ENCODE measurements around the gene CDC20. TPM values are rescaled to one million over a fixed set of nuclear protein-coding genes. Genes with fewer than 3 reads are reported as not detected.
A peak's percentile ranks its signal among the peaks of the same experiment; 100 is the strongest.

CDC20 gene
- total and polyA plus RNA-seq, 2 of the 8 experiments (the other 6 are each of a cell fraction or from before 2014, with no cell fraction given), result 214 to 221 TPM

DNA sequence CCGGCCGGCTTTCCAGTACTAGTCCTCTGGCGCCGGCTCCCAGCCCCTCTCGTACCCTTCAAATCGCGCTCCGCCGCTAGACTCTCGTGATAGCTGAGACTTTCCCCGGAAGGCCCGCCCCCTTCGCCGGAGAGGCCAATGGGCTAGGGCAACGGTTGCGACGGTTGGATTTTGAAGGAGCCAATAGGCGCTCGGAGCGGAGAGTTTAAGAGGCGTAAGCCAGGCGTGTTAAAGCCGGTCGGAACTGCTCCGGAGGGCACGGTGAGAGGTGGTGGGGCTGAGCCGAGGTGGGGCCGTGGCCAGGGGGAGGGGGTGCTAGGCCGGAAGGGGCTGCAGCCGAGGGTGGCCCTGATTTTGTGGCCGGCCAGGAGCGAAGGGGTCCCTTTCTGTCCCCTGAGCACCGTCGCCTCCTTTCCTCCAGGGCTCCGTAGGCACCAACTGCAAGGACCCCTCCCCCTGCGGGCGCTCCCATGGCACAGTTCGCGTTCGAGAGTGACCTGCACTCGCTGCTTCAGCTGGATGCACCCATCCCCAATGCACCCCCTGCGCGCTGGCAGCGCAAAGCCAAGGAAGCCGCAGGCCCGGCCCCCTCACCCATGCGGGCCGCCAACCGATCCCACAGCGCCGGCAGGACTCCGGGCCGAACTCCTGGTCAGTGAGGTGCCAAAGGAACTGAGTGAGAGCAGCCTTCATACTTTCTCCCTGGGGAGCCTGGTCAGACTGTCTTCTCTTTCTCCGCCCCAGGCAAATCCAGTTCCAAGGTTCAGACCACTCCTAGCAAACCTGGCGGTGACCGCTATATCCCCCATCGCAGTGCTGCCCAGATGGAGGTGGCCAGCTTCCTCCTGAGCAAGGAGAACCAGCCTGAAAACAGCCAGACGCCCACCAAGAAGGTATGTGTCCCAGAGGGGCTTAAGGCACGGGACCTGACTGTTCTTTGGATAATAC lies at the start of gene CDC20 (continued):
- TF ChIP-seq CTCF (IDR thresholded peaks at IDR 0.05; ENCODE audit: control extremely low read depth in 1 of 3, insufficient read depth in 1 of 3, low read depth in 1 of 3, low read length in 3 of 3), result no peak
- peak in 1 of 2 experiments; percentile 80; a peak in 2 of 4 replicates for TF ChIP-seq SIN3A (conservative IDR thresholded peaks at IDR 0.05 in 1 of 2, IDR thresholded peaks at IDR 0.05 in 1 of 2; ENCODE audit: low read depth in 1 of 2, low read length in 2 of 2)
- TF ChIP-seq MAX (IDR thresholded peaks at IDR 0.05), result peak; percentile 86
- TF ChIP-seq SP2 (IDR thresholded peaks at IDR 0.05; ENCODE audit: low read length), result peak; percentile 25; the same call in 1 of the 2 replicates
- peak; percentile 87 for TF ChIP-seq TBP (IDR thresholded peaks at IDR 0.05; ENCODE audit: low read depth, low read length)
- peak; percentile 84 for TF ChIP-seq SP1 (IDR thresholded peaks at IDR 0.05; ENCODE audit: low read depth, low read length)
- TF ChIP-seq FOSL1 (IDR thresholded peaks at IDR 0.05; ENCODE audit: insufficient read depth, low read depth, low read length), result no peak
- TF ChIP-seq SRF (IDR thresholded peaks at IDR 0.05; ENCODE audit: low read depth, low read length), result no peak
- TF ChIP-seq BCL11A (IDR thresholded peaks at IDR 0.05; ENCODE audit: low read depth in 2 of 2, low read length in 2 of 2), result no peak
- peak; percentile 74; the same call in 1 of the 2 replicates for TF ChIP-seq POLR2AphosphoS5 (IDR thresholded peaks at IDR 0.05; ENCODE audit: low read depth, low read length)
- peak; percentile 35 for TF ChIP-seq KDM4A (IDR thresholded peaks at IDR 0.05; ENCODE audit: low read depth, low read length, severe bottlenecking)
- TF ChIP-seq JUND (IDR thresholded peaks at IDR 0.05; ENCODE audit: low read length), result no peak
- no peak for TF ChIP-seq RNF2 (IDR thresholded peaks at IDR 0.05; ENCODE audit: borderline replicate concordance, low read depth, low read length, missing control alignments, poor library complexity, severe bottlenecking)
- no peak for TF ChIP-seq SIX5 (IDR thresholded peaks at IDR 0.05; ENCODE audit: low read depth, low read length)
- TF ChIP-seq SIRT6 (IDR thresholded peaks at IDR 0.05; ENCODE audit: low read length), result no peak
- TF ChIP-seq ATF2 (IDR thresholded peaks at IDR 0.05; ENCODE audit: low read length), result no peak
- no peak for TF ChIP-seq USF2 (IDR thresholded peaks at IDR 0.05; ENCODE audit: low read length)

Data from H1 (cell line).